Liver (tissue), 9 donors: ENCODE results near the gene ADGRB2. TPM values are rescaled to one million over a fixed set of nuclear protein-coding genes. Genes with fewer than 3 reads are reported as not detected.

Experiments used
- DNase-seq: peaks from one replicate; pipeline ENCODE4 v3.0.0-alpha.2; 2017; ENCODE audit warnings: low spot score
- H3K27ac ChIP-seq, 2 donors: one replicate each; pipeline ENCODE4 v1.7.0; 2013; ENCODE audit warnings: inconsistent platforms in 2 of 2, low read length in 2 of 2, control low read depth in 1 of 2, low read depth in 1 of 2, mild to moderate bottlenecking in 1 of 2
- H3K27me3 ChIP-seq, 4 donors: one replicate each; pipeline versions ENCODE4 v1.6.1 to v1.7.0; 2013; ENCODE audit warnings: low read length in 3 of 4, inconsistent platforms in 1 of 4, mild to moderate bottlenecking in 1 of 4, moderate library complexity in 1 of 4; ENCODE audit not compliant: control insufficient read depth in 4 of 4, insufficient read depth in 4 of 4
- H3K36me3 ChIP-seq, 4 donors: one replicate each; pipeline versions ENCODE4 v1.6.1 to v1.7.0; 2013; ENCODE audit warnings: low read length in 3 of 4, mild to moderate bottlenecking in 3 of 4, low read depth in 1 of 4, moderate library complexity in 1 of 4; ENCODE audit not compliant: control insufficient read depth in 4 of 4, insufficient read depth in 3 of 4
- H3K4me1 ChIP-seq, 4 donors: one replicate each; pipeline versions ENCODE4 v1.6.1 to v1.7.0; 2013; ENCODE audit warnings: low read length in 3 of 4, mild to moderate bottlenecking in 3 of 4, moderate library complexity in 1 of 4; ENCODE audit not compliant: control insufficient read depth in 4 of 4, insufficient read depth in 4 of 4
- H3K4me3 ChIP-seq, 3 donors: one replicate each; pipeline versions ENCODE4 v1.6.1 to v1.7.0; 2013; ENCODE audit warnings: low read length in 3 of 3, control low read depth in 1 of 3, low read depth in 1 of 3, mild to moderate bottlenecking in 1 of 3
- H3K9ac ChIP-seq, 2 donors: one replicate each; pipeline ENCODE4 v1.7.0; 2013; ENCODE audit warnings: low read length in 2 of 2, mild to moderate bottlenecking in 2 of 2, moderate library complexity in 2 of 2, control low read depth in 1 of 2, low read depth in 1 of 2
- H3K9me3 ChIP-seq, 4 donors: one replicate each; pipeline versions ENCODE4 v1.6.1 to v1.7.0; 2013; ENCODE audit warnings: low read length in 3 of 4; ENCODE audit not compliant: control insufficient read depth in 4 of 4
- CTCF ChIP-seq: fragments of 150-350 bp; IDR thresholded peaks from 2 replicates; pipeline ENCODE4 v1.5.1; 2017; ENCODE audit warnings: improper control_type of control experiment, low read depth, low read length; ENCODE audit not compliant: missing input control
- EGR1 ChIP-seq, 2 donors: IDR thresholded peaks; 2 replicates each; pipeline ENCODE4 v1.6.1; 2016 to 2018; ENCODE audit warnings: antibody characterized with exemption in 2 of 2, low read depth in 2 of 2
- FOXA1 ChIP-seq: IDR thresholded peaks from 2 replicates; pipeline ENCODE4 v1.6.1; 2016; ENCODE audit warnings: antibody characterized with exemption
- FOXA2 ChIP-seq: IDR thresholded peaks from 2 replicates; pipeline ENCODE4 v1.6.1; 2016; ENCODE audit warnings: antibody characterized with exemption
- GABPA ChIP-seq, 2 donors: IDR thresholded peaks in 1 of 2; conservative IDR thresholded peaks in 1 of 2; 2 replicates each; pipeline ENCODE4 v1.6.1; 2016; ENCODE audit warnings: antibody characterized with exemption in 2 of 2, mild to moderate bottlenecking in 1 of 2, moderate library complexity in 1 of 2
- HNF4A ChIP-seq, 2 donors: conservative IDR thresholded peaks; 2 replicates each; pipeline ENCODE4 v1.6.1; 2016; ENCODE audit warnings: antibody characterized with exemption in 2 of 2, mild to moderate bottlenecking in 2 of 2
- HNF4G ChIP-seq: IDR thresholded peaks from 2 replicates; pipeline ENCODE4 v1.6.1; 2016; ENCODE audit warnings: antibody characterized with exemption
- JUND ChIP-seq, 2 donors: IDR thresholded peaks; 2 replicates each; pipeline ENCODE4 v1.6.1; 2016; ENCODE audit warnings: antibody characterized with exemption in 2 of 2
- MAX ChIP-seq: IDR thresholded peaks from 2 replicates; pipeline ENCODE4 v1.6.1; 2016; ENCODE audit warnings: antibody characterized with exemption
- NR2F2 ChIP-seq: IDR thresholded peaks from 2 replicates; pipeline ENCODE4 v1.6.1; 2016; ENCODE audit warnings: antibody characterized with exemption
- RAD21 ChIP-seq, 2 donors: IDR thresholded peaks; 2 replicates each; pipeline ENCODE4 v1.6.1; 2016; ENCODE audit warnings: antibody characterized with exemption in 2 of 2, mild to moderate bottlenecking in 2 of 2
- REST ChIP-seq: IDR thresholded peaks from 2 replicates; pipeline ENCODE4 v1.6.1; 2016; ENCODE audit warnings: antibody characterized with exemption, mild to moderate bottlenecking
- RXRA ChIP-seq, 2 donors: IDR thresholded peaks; 2 replicates each; pipeline ENCODE4 v1.6.1; 2017 to 2018; ENCODE audit warnings: antibody characterized with exemption in 2 of 2, mild to moderate bottlenecking in 1 of 2
- SP1 ChIP-seq: IDR thresholded peaks from 2 replicates; pipeline ENCODE4 v1.6.1; 2018; ENCODE audit warnings: antibody characterized with exemption, mild to moderate bottlenecking
- TAF1 ChIP-seq: conservative IDR thresholded peaks from 2 replicates; pipeline ENCODE4 v1.6.1; 2016; ENCODE audit warnings: antibody characterized with exemption, mild to moderate bottlenecking
- YY1 ChIP-seq: IDR thresholded peaks from 2 replicates; pipeline ENCODE4 v1.6.1; 2016; ENCODE audit warnings: antibody characterized with exemption, mild to moderate bottlenecking
- ZBTB33 ChIP-seq: IDR thresholded peaks from 2 replicates; pipeline ENCODE4 v1.6.1; 2016; ENCODE audit warnings: antibody characterized with exemption
- WGBS: extraction: QIAGEN DNeasy Blood & Tissue Kit; methylation state at CpG from one replicate; pipeline ENCODE4 v1.1.7; 2013; 5-methylcytosine and 5-hydroxymethylcytosine counted together
- polyA plus RNA-seq, 2 donors: library from polyadenylated mRNA; stranded (reverse) in 1 of 2; unstranded in 1 of 2; fragments of 200-250 nt in 1 of 2; fragments of >200 nt in 1 of 2; fragmentation: Nextera tagmentation in 1 of 2; extraction: Ambion mirVana in 1 of 2; gene quantifications; one replicate each; pipeline versions ENCODE4 v1.2.1 to v1.2.3, GENCODE V29; 2013 to 2015
- total RNA-seq, 2 donors: library from RNA; depleted of rRNA; stranded (reverse); fragments of >200 nt; gene quantifications; one replicate each; pipeline ENCODE4 v1.2.3, GENCODE V29; 2014
- TF ChIP-seq, protein P1 (sequence below): IDR thresholded peaks from 2 replicates; pipeline ENCODE4 v1.6.1; 2016; ENCODE audit warnings: antibody characterized with exemption
- donor health status: healthy.
- donor health status: healthy.
- donor health status: healthy.
- donor health status: healthy.
- donor health status: healthy.

ADGRB2 gene
- total and polyA plus RNA-seq, 4 donors, result under 0.01 to 0.05 (median 0.05) TPM; not detected in 1

GRCh38 chr1:31780632-31781031 is 16.5 kb upstream of the ADGRB2 start:
- no peaks in the 10 kb centered on the region for H3K36me3 ChIP-seq
- no peak for DNase-seq
- 86% methylated on average over 2 of the region's 2 CpGs for WGBS
- no peak overlapping the region for H3K4me3 ChIP-seq
- H3K27me3 ChIP-seq, result no peaks in the 10 kb centered on the region
- no peak for TF ChIP-seq GABPA (IDR thresholded peaks at IDR 0.05 in 1 of 2, conservative IDR thresholded peaks at IDR 0.05 in 1 of 2)
- no peak for TF ChIP-seq JUND (IDR thresholded peaks at IDR 0.05)
- no peak for TF ChIP-seq RAD21 (IDR thresholded peaks at IDR 0.05)
- no peak for TF ChIP-seq ZBTB33
- TF ChIP-seq REST, result no peak
- no peak for TF ChIP-seq NR2F2
- TF ChIP-seq TAF1, result no peak
- no peak for TF ChIP-seq SP1
- TF ChIP-seq, protein P1, sequence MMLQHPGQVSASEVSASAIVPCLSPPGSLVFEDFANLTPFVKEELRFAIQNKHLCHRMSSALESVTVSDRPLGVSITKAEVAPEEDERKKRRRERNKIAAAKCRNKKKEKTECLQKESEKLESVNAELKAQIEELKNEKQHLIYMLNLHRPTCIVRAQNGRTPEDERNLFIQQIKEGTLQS, result no peak
- TF ChIP-seq HNF4A (conservative IDR thresholded peaks at IDR 0.05), result no peak
- no peak overlapping the region for H3K27ac ChIP-seq
- no peaks in the 10 kb centered on the region for H3K9me3 ChIP-seq
- H3K9ac ChIP-seq, result no peak overlapping the region
- no peaks in the 10 kb centered on the region for H3K4me1 ChIP-seq

DNA sequence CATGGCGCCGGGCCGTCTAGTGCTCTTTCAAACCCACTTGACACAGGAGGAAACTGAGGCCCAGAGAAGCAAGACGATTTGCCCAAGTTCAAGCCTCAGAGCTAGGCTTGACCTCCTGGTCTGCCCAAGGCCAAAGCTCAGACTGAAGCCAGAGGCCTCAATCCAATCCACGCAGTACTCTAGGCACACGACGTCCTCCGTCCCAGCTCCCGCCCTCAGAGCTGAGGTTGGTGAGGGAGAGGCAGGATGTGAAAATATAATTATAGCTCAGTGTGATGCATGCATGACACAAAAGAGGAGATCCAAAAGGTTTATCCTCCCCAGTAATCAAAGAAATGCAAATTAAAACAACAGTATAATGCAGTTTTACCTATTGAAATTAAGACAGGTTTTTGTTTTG is 15.5 kb upstream of the ADGRB2 start:
- TF ChIP-seq MAX (no peak), REST (no peak), RAD21 (IDR thresholded peaks at IDR 0.05) (no peak), HNF4A (conservative IDR thresholded peaks at IDR 0.05) (no peak), RXRA (IDR thresholded peaks at IDR 0.05) (no peak), CTCF (no peak), JUND (IDR thresholded peaks at IDR 0.05) (no peak), GABPA (IDR thresholded peaks at IDR 0.05 in 1 of 2, conservative IDR thresholded peaks at IDR 0.05 in 1 of 2) (no peak), FOXA1 (no peak), EGR1 (IDR thresholded peaks at IDR 0.05; ENCODE audit: low read depth in 2 of 2) (no peak), HNF4G (no peak), YY1 (no peak), FOXA2 (no peak), TAF1 (no peak)
- TF ChIP-seq, protein P1, result no peak
- Histone ChIP-seq H3K27me3 (peaks cover 0 to under 1% (median 0%) of the 10 kb centered on the region in 4 donors), H3K9ac (no peak overlapping the region), H3K27ac (no peak overlapping the region), H3K36me3 (no peaks in the 10 kb centered on the region), H3K9me3 (peaks cover 0 to 3% (median 0%) of the 10 kb centered on the region in 4 donors), H3K4me3 (no peak overlapping the region), H3K4me1 (no peaks in the 10 kb centered on the region)
- no peak for DNase-seq
- 89% methylated on average over 9 of the region's 9 CpGs for WGBS
